HG03097 (cell line): Measurements from ENCODE around the gene PABPC3.

Experiments used
- ATAC-seq: cut with Tn5 transposase; IDR thresholded peaks from one replicate; pipeline ENCODE4 v1.9.1; 2021; ENCODE audit not compliant: unreplicated experiment, low FRiP score

The PABPC3 gene

GRCh38 chr13:25095851-25096453 is at the start of gene PABPC3:
PABPC3 (plus strand) TSS chr13:25096136; CDS start chr13:25096199, 63 bp downstream.
- ATAC-seq: no peak

DNA sequence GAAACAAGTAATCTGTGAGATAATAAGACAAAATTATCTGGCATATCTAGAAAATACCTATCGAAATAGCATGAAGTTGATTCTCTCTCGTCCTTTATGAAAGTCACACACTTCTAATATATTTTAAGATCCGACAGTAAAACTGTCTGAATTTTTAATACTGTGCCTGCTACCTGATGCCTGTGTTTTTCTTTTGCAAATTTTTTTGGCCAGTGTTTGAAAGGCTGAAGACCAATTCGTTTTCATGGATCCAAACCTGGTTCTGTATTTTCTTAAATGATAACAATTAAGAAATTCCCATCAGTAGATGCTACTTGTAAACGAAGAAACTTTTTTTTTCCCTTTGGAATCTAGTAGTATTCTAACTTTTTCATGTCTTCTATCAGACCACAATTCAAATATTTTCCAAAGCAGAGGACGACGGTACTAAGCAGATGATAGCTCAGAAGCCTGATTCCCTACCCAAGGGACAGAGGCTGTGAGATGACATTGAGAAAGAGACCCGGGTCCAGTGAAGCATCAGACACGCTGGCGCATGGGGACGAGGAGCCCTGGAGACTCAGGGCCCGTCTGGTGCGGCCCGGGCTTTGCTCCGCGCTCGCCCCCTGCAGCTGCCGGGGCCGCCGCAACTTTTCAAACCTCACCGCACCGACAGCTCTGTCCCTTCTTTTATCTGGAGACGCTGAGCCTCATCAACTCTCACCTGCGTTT is 49.5 kb upstream of the PABPC3 start:
- no peak for ATAC-seq

DNA sequence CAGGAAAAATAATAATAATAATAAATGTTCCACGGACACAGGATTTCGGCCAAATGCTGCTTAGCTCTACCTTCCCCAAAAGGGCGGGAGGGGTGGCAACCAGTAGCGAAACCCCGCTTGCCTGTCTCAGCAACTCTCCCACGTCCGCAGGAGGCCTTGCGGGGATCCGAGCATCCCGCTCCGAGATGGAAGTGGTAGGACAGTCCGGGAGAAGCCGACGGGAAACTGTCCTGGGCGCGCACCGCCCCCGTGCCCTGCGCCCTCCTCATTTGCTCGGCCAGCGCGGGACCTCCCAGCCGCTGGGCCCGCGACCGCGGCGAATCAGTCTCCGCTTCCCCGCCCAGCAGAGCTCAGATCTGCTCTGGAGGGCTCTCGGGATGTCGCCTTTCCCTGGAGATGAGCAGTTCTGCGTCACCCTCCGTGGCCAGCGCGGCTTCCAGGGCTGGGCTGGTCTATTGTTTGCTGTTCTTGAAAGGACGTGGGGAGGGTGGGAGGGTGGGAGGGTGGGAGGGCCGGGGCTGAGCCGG is 48.9 kb upstream of the PABPC3 start:
- ATAC-seq: no peak

GRCh38 chr13:25051065-25051464 is 44.9 kb upstream of the PABPC3 start:
- ATAC-seq: no peak

GRCh38 chr13:25059166-25059565 is 36.8 kb upstream of the PABPC3 start:
- ATAC-seq: no peak

DNA sequence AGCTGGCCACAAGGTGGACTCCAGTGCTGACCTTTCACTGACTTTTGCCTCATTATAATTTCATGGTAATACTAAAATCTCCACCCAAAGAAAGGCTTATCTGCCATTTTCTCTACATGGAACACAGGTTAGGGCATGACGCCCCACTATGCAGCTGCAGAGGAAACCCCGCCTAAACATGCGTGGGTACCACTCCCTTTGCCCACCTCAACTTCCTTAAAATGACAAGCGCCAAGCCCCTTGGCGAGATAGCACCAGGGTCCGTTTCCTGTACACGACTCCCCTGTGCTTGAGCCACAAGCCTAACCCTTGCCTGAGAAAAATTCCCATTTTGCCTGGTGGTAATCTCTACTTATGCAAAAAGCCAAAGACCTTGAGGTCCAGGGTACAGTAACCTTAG is 36.0 kb upstream of the PABPC3 start:
- ATAC-seq: no peak

- ATAC-seq: no peak
Measured at GRCh38 chr13:25062479-25062878, 33.5 kb upstream of the PABPC3 start.

DNA sequence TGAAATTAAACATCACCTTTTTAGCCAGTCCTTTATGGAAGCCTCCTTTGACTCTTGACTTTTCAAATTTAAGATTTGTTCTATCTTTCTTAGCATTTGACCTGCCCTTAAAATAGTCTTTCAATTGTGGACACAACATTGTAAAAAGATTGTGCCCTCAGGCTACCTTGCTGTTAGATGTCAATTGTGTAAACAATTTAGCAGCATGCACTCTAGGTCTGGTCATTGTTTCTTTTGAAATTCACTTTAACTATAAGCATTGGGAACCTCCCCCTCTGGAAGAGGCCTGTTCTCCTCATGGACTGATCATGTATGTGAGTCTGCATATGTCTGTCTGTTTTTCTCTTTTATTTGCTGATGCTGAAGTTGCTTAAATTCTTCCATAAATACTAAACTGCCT is 31.5 kb upstream of the PABPC3 start:
- ATAC-seq: no peak

GRCh38 chr13:25065974-25066770 is 29.8 kb upstream of the PABPC3 start:
- no peak for ATAC-seq

GRCh38 chr13:25067064-25067463 is 28.9 kb upstream of the PABPC3 start:
- ATAC-seq: no peak

DNA sequence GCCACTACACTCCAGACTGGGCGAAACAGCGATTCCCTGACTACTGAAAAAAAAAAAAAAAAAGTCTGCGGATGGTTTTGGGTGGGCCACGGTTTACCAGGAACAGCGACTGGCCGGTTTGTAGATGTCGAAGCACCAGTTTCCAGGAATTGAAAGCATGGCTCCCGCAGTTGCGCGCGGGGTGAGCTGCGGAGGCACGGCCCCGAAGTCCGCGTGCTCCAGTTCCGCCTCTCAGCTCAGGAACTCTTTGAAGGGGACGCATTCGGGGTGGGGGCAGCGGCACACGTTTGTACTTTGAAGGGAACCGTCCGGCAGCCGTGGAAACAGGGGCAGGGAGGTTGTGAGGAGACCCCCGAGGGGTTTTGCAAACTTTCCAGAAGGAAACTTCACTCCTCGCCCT is 27.1 kb upstream of the PABPC3 start:
- no peak for ATAC-seq

- no peak for ATAC-seq
Measured at GRCh38 chr13:25069236-25069635, 26.7 kb upstream of the PABPC3 start.

GRCh38 chr13:25069911-25070310 is 26.0 kb upstream of the PABPC3 start:
- no peak for ATAC-seq

GRCh38 chr13:25080773-25081172 is 15.2 kb upstream of the PABPC3 start:
- no peak for ATAC-seq

GRCh38 chr13:25084096-25084495 is 11.8 kb upstream of the PABPC3 start:
- ATAC-seq: no peak

DNA sequence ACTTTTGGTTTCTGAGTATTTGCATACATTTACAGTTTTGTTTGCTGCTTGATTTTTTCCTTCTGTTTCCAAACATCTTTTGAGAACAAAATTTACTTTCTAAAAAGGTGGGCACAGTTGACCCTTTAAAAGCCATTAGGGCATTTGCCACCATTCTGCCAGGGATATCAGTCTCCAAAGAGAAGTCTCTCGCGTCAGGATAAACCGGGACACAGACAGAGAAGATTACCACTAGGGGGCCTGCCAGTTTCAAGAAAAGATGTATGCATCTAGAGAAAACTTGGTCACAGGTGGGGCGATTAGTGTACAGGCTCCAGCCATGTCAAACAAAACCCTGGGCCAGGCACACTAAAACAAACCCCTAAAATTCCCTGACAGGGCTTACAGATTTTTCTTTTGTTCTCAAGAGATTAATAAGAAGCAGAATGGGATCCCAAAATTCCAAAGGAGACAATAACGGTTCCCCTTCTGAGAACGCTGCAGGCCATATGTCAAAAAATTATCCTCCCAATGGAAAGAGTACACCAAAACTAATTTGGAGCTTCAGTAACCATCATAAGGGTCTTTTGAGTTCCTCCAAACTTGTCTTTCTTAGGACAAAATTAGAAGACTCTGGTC is 10.7 kb upstream of the PABPC3 start:
- ATAC-seq: no peak

DNA sequence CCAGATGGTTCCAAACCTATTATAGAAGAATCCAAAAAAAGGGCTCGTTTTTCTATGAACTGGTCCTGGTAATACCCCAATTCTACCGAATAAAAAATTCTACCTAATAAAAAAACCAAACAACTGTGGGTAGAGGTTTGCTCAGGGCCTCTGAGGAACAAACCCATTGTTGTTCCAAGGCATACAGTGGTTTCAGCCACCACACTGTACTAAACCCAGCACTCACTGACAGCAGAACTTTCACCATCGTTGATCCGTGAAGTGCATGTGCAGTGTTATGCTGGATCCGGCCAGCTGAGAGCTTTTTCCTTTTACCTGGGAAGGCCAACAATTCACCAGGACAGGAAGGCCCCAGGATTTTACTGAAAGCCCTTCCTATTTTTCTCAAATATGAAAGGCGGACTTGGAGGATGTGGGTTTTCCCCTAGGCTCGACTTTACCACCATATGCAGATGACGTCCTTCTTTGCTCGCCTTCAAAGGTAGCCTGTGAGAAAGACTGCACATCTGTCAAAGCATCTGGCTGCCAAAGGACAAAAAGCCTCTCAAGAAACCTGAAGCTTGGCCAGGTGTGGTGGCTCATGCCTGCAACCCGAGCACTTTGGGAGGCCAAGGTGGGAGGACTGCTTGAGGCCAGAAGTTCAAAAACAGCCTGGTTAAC is 7.2 kb upstream of the PABPC3 start:
- no peak for ATAC-seq

DNA sequence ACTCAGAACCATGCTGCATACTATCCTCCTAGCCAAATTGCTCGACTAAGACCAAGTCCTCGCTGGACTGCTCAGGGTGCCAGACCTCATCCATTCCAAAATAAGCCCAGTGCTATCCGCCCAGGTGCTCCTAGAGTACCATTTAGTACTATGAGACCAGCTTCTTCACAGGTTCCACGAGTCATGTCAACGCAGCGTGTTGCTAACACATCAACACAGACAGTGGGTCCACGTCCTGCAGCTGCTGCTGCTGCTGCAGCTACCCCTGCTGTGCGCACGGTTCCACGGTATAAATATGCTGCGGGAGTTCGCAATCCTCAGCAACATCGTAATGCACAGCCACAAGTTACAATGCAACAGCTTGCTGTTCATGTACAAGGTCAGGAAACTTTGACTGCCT is 1.5 kb downstream of the PABPC3 start:
- ATAC-seq: no peak

DNA sequence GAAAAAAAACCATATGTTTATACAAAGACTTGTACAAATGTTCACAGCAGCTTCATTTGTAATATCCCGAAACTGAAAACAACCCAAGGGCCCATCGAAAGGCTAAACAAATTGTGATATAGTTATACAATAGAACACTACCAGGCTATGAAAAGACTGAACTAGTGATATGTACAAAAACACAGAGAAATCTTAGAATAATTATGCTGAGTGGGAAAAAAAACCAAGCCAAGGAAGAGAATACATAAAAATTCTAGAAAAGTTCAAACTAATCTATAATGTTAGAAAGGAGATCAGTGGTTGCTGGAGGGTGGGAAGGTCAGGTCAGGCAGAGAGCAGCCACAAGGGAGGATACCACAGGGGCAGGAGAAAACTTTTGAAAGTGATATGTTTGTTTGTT is 7.8 kb downstream of the PABPC3 start:
- no peak for ATAC-seq

- ATAC-seq: no peak
Measured at GRCh38 chr13:25109341-25109740, 13.4 kb downstream of the PABPC3 start.
